Ovary (tissue), 9 donors: ENCODE data around the gene TBCD. TPM values are rescaled to one million over a fixed set of nuclear protein-coding genes. Genes with fewer than 3 reads are reported as not detected.

Source experiments
- DNase-seq, 5 donors: peaks; one replicate each; pipeline ENCODE4 v3.0.0-alpha.2; 2019 to 2020
- H3K27ac ChIP-seq, 2 donors: fragments of 200-600 bp; one replicate each; pipeline versions ENCODE4 v1.5.1 to v1.8.0; 2019 to 2022
- H3K27me3 ChIP-seq: fragments of 200-600 bp; one replicate; pipeline ENCODE4 v1.8.0; 2022
- H3K36me3 ChIP-seq: fragments of 200-600 bp; sonication (generic); one replicate; pipeline ENCODE4 v1.5.1; 2019
- H3K4me1 ChIP-seq: one replicate; pipeline ENCODE4 v1.8.1; 2013; ENCODE audit warnings: mild to moderate bottlenecking, moderate library complexity; ENCODE audit not compliant: insufficient read depth
- H3K4me3 ChIP-seq: fragments of 200-600 bp; sonication (generic); one replicate; pipeline ENCODE4 v1.5.1; 2017
- H3K9me3 ChIP-seq, 2 donors: fragments of 200-600 bp in 1 of 2; sonication (generic) in 1 of 2; one replicate each; pipeline versions ENCODE4 v1.5.1 to v1.8.1; 2013 to 2019; ENCODE audit warnings: mild to moderate bottlenecking in 1 of 2, moderate library complexity in 1 of 2
- EP300 ChIP-seq: sonication (generic); formaldehyde crosslinking; IDR thresholded peaks from one replicate; pipeline ENCODE4 v1.6.1; 2017; ENCODE audit warnings: antibody characterized with exemption
- POLR2A ChIP-seq: fragments of 450-650 bp; IDR thresholded peaks from one replicate; pipeline ENCODE4 v1.6.1; 2017; ENCODE audit warnings: antibody characterized with exemption, mild to moderate bottlenecking, moderate library complexity
- WGBS, 3 donors: extraction: QIAGEN DNeasy Blood & Tissue Kit in 1 of 3; methylation state at CpG; one replicate each; pipeline versions ENCODE4 v1.1.5 to v1.1.7; 2013 to 2017; 5-methylcytosine and 5-hydroxymethylcytosine counted together
- intact Hi-C, 4 donors: fragments of 100-400 bp; cut with DNase I; formaldehyde crosslinking; loops; one replicate each; pipeline versions ENCODE4 v1.11.0 to v1.15.1; 2022 to 2023
- polyA plus RNA-seq, 2 donors: library from polyadenylated mRNA; stranded (reverse); fragments of 200-250 nt in 1 of 2; fragments of 350-450 nt in 1 of 2; fragmentation: Illumina TruSeq in 1 of 2; extraction: RNeasy Lipid Tissue Mini Kit (QIAGEN cat#74804) in 1 of 2; gene quantifications; one replicate each; pipeline ENCODE4 v1.2.3, GENCODE V29; 2013 to 2014
- total RNA-seq, 7 donors: library from RNA; depleted of rRNA in 2 of 7; stranded (reverse); fragments of >200 nt in 2 of 7; fragmentation: NEBNext Ultra II Directional in 3 of 7; extraction: Animal tissue kit (Norgen Biotek cat#: 25700) in 3 of 7; gene quantifications; one replicate each; pipeline versions ENCODE4 v1.1.0 to v1.2.4, GENCODE V29; 2016 to 2023
- TF ChIP-seq, protein P1 (sequence below), 3 donors: fragments of 450-650 bp in 2 of 3; fragments of 200-600 bp in 1 of 3; IDR thresholded peaks; one replicate each; pipeline versions ENCODE4 v1.5.1 to v1.8.0; 2016 to 2022; ENCODE audit warnings: antibody characterized with exemption in 3 of 3, mild to moderate bottlenecking in 1 of 3
- donor health status: DM: no; HTN: no; CAD: no; lungs with moderate emphysema.
- donor health status: DM: no; HTN: no; CAD: no.
- donor health status: Bipolar disorder and iron deficiency.
- donor health status: DM: yes; HTN: yes; CAD: no.
- donor health status: DM: no; HTN: no; CAD: no.
- donor health status: DM: yes; HTN: yes; CAD: no.

The TBCD gene
- total and polyA plus RNA-seq, 9 donors, result 29.2 to 88.3 (median 59.2) TPM

DNA sequence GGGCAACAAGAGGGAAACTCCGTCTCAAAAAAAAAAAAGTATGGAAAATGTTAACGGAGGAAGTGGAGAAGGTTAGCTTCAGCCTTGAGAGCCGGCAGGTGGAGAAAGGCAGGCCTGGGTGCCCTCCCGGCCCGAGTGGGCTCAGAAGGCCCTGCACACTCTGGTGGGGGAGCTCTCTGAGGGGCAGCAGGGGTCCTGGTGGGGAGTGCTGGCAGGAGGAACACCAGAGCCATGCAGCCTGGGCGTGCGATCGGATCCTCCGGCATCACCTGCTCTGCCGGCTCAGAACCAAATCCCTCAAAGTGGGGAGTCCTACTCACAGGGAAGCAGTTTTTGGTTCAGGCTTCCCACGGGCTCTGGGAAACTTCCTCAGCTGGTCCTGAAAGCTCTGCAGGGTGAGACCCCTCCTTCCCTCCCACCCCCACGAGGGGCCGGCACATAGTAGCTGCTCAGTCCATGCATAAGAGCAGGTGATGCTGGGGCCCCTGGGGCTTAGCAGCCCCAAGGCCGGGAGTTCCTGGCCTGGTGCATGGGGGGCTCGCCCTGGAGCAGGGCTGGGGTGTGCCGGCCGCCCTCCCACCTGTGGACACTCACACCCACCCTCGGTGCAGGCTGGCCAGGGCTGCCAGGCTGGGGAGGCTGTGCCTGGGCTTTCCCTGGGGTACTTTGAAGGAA is 15.2 kb upstream of the TBCD start:
- Histone ChIP-seq H3K27ac (peak overlapping the region in 1 of 2 donors; percentile 39), H3K27me3 (no peaks in the 10 kb centered on the region), H3K9me3 (peaks cover 0 to 8% of the 10 kb centered on the region in 2 donors), H3K4me1 (peaks cover 11% of the 10 kb centered on the region), H3K4me3 (peak overlapping the region; percentile 91), H3K36me3 (no peaks in the 10 kb centered on the region)
- no peak for DNase-seq
- intact Hi-C loops, result loop anchor here in 1 of 4 donors (5.0 kb wide), 1 partner anchor 89 kb away; the partner anchor contains the start of gene WDR45B
- TF ChIP-seq POLR2A (no peak), EP300 (no peak)
- TF ChIP-seq, protein P1, sequence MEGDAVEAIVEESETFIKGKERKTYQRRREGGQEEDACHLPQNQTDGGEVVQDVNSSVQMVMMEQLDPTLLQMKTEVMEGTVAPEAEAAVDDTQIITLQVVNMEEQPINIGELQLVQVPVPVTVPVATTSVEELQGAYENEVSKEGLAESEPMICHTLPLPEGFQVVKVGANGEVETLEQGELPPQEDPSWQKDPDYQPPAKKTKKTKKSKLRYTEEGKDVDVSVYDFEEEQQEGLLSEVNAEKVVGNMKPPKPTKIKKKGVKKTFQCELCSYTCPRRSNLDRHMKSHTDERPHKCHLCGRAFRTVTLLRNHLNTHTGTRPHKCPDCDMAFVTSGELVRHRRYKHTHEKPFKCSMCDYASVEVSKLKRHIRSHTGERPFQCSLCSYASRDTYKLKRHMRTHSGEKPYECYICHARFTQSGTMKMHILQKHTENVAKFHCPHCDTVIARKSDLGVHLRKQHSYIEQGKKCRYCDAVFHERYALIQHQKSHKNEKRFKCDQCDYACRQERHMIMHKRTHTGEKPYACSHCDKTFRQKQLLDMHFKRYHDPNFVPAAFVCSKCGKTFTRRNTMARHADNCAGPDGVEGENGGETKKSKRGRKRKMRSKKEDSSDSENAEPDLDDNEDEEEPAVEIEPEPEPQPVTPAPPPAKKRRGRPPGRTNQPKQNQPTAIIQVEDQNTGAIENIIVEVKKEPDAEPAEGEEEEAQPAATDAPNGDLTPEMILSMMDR (IDR thresholded peaks at IDR 0.05), result no peak
- WGBS, 3 donors, result 82 to 88% (median 86%) methylated on average over 17 to 18 of the region's 18 CpGs

DNA sequence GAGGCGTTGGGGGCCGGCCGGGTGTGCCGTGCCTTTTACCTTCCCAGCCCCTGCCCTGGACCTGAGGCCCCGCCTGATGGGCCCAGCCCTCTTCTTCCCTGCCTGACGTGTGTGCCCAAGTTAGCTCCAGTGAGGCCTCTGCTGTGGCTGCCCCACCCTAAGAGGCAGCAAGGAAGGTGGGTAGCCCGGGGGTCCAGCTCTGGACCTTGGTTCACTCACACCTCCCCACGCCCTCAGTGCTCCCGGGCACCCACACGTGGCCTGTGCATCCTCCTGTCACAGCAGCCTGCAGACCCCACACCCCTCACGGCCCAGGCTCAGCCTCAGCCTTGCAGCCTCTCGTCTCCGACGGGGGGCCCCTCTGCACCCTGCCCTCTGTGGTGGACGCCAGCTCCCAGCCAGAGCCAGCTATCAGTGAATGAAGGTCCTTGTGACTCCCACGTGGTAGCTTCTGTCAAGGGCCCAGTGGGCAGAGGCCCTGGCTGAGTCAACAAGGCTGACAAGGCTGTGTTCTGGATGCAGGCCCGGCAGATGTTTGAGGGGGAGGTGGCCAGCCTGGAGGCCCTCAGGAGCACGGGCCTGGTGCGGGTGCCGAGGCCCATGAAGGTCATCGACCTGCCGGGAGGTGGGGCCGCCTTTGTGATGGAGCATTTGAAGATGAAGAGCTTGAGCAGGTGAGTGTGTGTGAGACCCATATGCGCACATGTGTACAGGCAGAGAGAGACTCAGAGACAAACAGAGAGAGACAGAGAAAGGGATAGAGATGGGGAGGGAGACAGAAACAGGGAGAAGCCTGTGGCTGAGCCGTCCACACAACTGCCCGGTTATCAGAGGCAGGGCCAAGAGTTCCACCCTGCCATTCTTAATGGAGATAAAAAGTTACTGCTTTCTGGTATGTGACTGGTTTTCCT is 13.6 kb upstream of the TBCD start:
- Histone ChIP-seq H3K9me3 (peaks cover 0 to 8% of the 10 kb centered on the region in 2 donors), H3K4me1 (peaks cover 11% of the 10 kb centered on the region), H3K4me3 (no peak overlapping the region), H3K27me3 (no peaks in the 10 kb centered on the region), H3K27ac (peak overlapping the region; percentile 17 to 32), H3K36me3 (no peaks in the 10 kb centered on the region)
- intact Hi-C loops, result loop anchor here in 1 of 4 donors (5.0 kb wide), 1 partner anchor 91 kb away; the partner anchor contains the start of gene WDR45B
- DNase-seq, result peak; percentile 62 to 81 (median 79)
- TF ChIP-seq POLR2A (no peak), EP300 (no peak)
- TF ChIP-seq, protein P1 (IDR thresholded peaks at IDR 0.05), result no peak
- 43 to 55% (median 48%) methylated on average over 25 to 26 of the region's 26 CpGs for WGBS, 3 donors

DNA sequence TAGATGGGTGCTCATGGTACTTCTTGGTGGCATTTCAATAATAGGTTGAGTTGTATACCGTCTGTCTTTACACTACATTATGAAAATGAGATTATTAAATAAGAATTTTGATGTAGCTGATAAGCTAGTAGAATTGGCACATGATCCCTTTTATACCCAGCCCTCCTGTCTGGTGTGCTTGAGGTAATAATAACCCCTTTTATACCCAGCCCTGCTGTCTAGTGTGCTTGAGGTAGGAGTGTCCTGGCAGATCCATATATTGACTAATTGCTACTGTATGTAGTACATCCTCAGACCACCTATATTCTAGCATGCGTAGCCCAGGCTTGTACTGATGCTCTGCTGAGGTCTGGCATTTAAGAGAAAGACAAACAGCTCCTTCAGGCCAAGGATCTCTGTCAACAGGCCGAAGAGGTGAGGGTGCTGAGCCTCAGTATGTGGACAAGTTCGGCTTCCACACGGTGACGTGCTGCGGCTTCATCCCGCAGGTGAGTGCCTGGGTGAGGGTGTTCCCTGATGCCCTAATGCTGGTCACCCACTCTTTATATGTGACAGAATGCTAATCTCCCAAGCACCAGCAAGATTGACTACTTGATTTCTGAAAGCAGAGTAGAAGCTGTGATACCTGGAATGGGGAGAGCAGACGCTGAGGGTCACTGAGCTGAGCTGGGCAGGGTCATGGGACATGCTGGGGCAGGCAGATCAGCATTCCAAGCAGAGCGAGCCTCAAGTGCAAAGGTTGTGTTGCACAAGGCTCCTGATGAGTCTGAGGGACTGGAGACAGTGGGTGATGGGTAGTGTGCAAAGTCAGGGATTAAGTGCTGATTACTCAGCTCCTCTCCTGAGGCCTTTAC is 10.7 kb upstream of the TBCD start:
- H3K36me3 ChIP-seq, result no peaks in the 10 kb centered on the region
- WGBS, 3 donors, result 95 to 98% (median 97%) methylated on average over 10 of the region's 10 CpGs
- H3K4me3 ChIP-seq, result no peak overlapping the region
- H3K4me1 ChIP-seq, result peaks cover 6% of the 10 kb centered on the region
- no peak for DNase-seq
- intact Hi-C loops, result no loop called here
- no peaks in the 10 kb centered on the region for H3K27me3 ChIP-seq
- no peak overlapping the region for H3K27ac ChIP-seq
- H3K9me3 ChIP-seq, result peaks cover 0 to 8% of the 10 kb centered on the region in 2 donors
- TF ChIP-seq EP300 (no peak), POLR2A (no peak)
- TF ChIP-seq, protein P1 (IDR thresholded peaks at IDR 0.05), result no peak
